Peyer's patch (tissue), 4 donors: ENCODE results near the gene PRM1.

Experiments used
- POLR2A ChIP-seq, 2 donors: fragments of 450-650 bp; IDR thresholded peaks; one replicate each; pipeline ENCODE4 v1.5.1; 2017; ENCODE audit warnings: antibody characterized with exemption in 2 of 2, mild to moderate bottlenecking in 2 of 2, moderate library complexity in 2 of 2
- TF ChIP-seq, protein P1 (sequence below), 6 experiments: fragments of 450-650 bp in 4 of 6; fragments of 200-600 bp in 2 of 6; sonication (generic) in 1 of 6; IDR thresholded peaks; one replicate each; pipeline ENCODE4 v1.5.1; 2017 to 2019; ENCODE audit warnings: antibody characterized with exemption in 6 of 6, mild to moderate bottlenecking in 3 of 6, moderate library complexity in 1 of 6

DNA sequence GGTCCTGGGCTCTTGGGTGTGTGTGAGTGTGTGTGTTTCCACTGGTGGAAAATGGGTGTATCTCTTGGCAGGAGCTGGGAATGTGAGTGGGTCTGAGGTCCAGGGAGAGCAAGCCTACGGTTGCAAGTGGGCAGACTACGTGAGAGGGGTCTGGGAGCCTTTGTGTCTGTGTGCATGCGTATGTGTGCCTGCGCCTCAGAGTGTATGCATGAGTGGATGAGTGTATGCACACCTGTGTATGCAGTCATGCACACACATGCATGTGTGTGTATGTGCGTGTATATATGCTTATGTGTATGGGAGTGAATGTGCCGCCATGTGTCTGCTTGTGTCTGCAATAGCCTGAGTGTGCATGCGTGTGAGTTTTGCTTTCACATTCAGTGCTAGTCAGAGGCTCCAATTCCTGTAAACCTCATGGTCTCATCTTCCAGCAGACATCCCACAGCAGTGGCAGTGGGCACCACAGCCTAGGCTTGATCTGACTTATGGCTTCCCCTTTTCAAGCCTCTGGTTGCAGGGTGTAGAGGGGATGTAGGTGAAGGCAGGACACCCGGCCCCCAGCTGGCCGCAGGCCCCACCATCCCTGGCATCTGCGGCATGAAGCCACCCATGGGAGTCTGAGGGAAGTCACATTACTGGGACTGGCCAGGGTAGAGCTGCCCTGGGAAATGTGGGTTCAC is 44.4 kb upstream of the PRM1 start:
- TF ChIP-seq, protein P1, sequence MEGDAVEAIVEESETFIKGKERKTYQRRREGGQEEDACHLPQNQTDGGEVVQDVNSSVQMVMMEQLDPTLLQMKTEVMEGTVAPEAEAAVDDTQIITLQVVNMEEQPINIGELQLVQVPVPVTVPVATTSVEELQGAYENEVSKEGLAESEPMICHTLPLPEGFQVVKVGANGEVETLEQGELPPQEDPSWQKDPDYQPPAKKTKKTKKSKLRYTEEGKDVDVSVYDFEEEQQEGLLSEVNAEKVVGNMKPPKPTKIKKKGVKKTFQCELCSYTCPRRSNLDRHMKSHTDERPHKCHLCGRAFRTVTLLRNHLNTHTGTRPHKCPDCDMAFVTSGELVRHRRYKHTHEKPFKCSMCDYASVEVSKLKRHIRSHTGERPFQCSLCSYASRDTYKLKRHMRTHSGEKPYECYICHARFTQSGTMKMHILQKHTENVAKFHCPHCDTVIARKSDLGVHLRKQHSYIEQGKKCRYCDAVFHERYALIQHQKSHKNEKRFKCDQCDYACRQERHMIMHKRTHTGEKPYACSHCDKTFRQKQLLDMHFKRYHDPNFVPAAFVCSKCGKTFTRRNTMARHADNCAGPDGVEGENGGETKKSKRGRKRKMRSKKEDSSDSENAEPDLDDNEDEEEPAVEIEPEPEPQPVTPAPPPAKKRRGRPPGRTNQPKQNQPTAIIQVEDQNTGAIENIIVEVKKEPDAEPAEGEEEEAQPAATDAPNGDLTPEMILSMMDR (IDR thresholded peaks at IDR 0.05), result no peak
- no peak for TF ChIP-seq POLR2A (IDR thresholded peaks at IDR 0.05)
